Neural cell (in vitro differentiated cells): ENCODE data around the gene MYBPC2.
"Not testable (repeated sequence)": the region's sequence is repeated elsewhere in the genome, so short reads cannot be mapped to it uniquely, and the experiment has no call there.

Experiments used
- CTCF ChIP-seq: fragments of 450-650 bp; IDR thresholded peaks from 2 replicates; pipeline ENCODE4 v1.5.1; 2014; ENCODE audit warnings: antibody characterized with exemption, mild to moderate bottlenecking, moderate library complexity; ENCODE audit not compliant: poor library complexity, severe bottlenecking
- EP300 ChIP-seq: fragments of 450-650 bp; conservative IDR thresholded peaks from 2 replicates; pipeline ENCODE4 v1.6.1; 2014; ENCODE audit warnings: antibody characterized with exemption, mild to moderate bottlenecking, moderate library complexity; ENCODE audit not compliant: poor library complexity, severe bottlenecking
- EZH2 ChIP-seq: fragments of 200-600, 300-800 bp; shearing (Covaris generic), sonication (generic); IDR thresholded peaks from 2 replicates; pipeline ENCODE4 v1.6.1; 2014; ENCODE audit warnings: antibody characterized with exemption, low read length, borderline replicate concordance, mild to moderate bottlenecking; ENCODE audit not compliant: insufficient read depth, poor library complexity, severe bottlenecking
- POLR2AphosphoS5 ChIP-seq: IDR thresholded peaks from 2 replicates; pipeline ENCODE4 v1.6.1; 2012
- RAD21 ChIP-seq: fragments of 450-650 bp; conservative IDR thresholded peaks from 2 replicates; pipeline ENCODE4 v1.6.1; 2014; ENCODE audit warnings: antibody characterized with exemption, mild to moderate bottlenecking, moderate library complexity
- REST ChIP-seq: IDR thresholded peaks from 2 replicates; pipeline ENCODE4 v1.6.1; 2012; ENCODE audit warnings: borderline replicate concordance
- TAF1 ChIP-seq: IDR thresholded peaks from 2 replicates; pipeline ENCODE4 v1.6.1; 2012; ENCODE audit warnings: low read depth

DNA sequence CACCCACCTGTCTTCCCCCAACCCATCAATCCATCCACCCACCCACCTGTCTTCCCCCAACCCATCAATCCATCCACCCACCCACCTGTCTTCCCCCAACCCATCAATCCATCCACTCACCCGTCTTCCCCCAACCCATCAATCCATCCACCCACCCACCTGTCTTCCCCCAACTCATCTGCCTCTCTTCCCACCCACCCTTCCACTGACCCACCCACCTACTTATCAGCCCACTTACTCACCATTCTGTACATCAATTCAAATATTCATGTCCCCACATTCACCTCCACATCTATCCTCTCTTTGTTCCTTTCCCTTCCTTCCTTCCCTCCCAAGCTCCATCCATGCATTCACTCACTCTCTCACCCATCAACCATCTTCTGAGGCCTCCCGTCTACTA lies 6.4 kb downstream of the MYBPC2 start:
- not testable (repeated sequence) for TF ChIP-seq REST, EP300, CTCF, EZH2, POLR2AphosphoS5, TAF1, RAD21
